Vagina (tissue), 2 donors: ENCODE measurements around the gene GOLGA6L9.
"Not testable (repeated sequence)": the region's sequence is repeated elsewhere in the genome, so short reads cannot be mapped to it uniquely, and the experiment has no call there.

Experiments used
- POLR2A ChIP-seq, 2 donors: fragments of 450-650 bp; IDR thresholded peaks; one replicate each; pipeline ENCODE4 v1.6.1; 2017; ENCODE audit warnings: antibody characterized with exemption in 2 of 2, mild to moderate bottlenecking in 2 of 2, moderate library complexity in 2 of 2
- TF ChIP-seq, protein P1 (sequence below), 3 experiments: fragments of 450-650 bp in 2 of 3; fragments of 200-600 bp in 1 of 3; sonication (generic) in 1 of 3; IDR thresholded peaks; one replicate each; pipeline ENCODE4 v1.5.1; 2017 to 2019; ENCODE audit warnings: antibody characterized with exemption in 3 of 3, mild to moderate bottlenecking in 2 of 3, moderate library complexity in 2 of 3

GRCh38 chr15:82429693-82430092 lies at the start of gene GOLGA6L9:
- TF ChIP-seq POLR2A (IDR thresholded peaks at IDR 0.05): not testable (repeated sequence)
- TF ChIP-seq, protein P1, sequence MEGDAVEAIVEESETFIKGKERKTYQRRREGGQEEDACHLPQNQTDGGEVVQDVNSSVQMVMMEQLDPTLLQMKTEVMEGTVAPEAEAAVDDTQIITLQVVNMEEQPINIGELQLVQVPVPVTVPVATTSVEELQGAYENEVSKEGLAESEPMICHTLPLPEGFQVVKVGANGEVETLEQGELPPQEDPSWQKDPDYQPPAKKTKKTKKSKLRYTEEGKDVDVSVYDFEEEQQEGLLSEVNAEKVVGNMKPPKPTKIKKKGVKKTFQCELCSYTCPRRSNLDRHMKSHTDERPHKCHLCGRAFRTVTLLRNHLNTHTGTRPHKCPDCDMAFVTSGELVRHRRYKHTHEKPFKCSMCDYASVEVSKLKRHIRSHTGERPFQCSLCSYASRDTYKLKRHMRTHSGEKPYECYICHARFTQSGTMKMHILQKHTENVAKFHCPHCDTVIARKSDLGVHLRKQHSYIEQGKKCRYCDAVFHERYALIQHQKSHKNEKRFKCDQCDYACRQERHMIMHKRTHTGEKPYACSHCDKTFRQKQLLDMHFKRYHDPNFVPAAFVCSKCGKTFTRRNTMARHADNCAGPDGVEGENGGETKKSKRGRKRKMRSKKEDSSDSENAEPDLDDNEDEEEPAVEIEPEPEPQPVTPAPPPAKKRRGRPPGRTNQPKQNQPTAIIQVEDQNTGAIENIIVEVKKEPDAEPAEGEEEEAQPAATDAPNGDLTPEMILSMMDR (IDR thresholded peaks at IDR 0.05): not testable (repeated sequence)
